Endothelial cell of umbilical vein (primary cell): ENCODE measurements around the gene CCN2. TPM values are rescaled to one million over a fixed set of nuclear protein-coding genes. Genes with fewer than 3 reads are reported as not detected.

Experiments
- BruUV-seq: library from RNA; stranded (reverse); fragments of 400-500 nt; replicated peaks from 2 replicates; lab custom pipeline; 2021; lab: Mats Ljungman, UMichigan
- CTCF ChIA-PET: fragments of 300-600, 350-600 bp; sonication (Branson Sonifier 250); formaldehyde crosslinking; loops from one replicate; lab custom pipeline; 2021; ENCODE audit warnings: antibody characterized with exemption, inconsistent platforms; lab: Charles Lee
- POLR2A ChIA-PET: fragments of 300-600, 350-600 bp; sonication (Branson Sonifier 250); formaldehyde crosslinking; loops from one replicate; lab custom pipeline; 2021; ENCODE audit warnings: antibody characterized with exemption, inconsistent platforms; lab: Charles Lee
- DNase-seq: peaks from one replicate; pipeline ENCODE4 v3.0.0-alpha.2; 2011; ENCODE audit warnings: low read depth, low spot score
- FAIRE-seq: peaks from 2 replicates; lab custom pipeline; 2011; peaks lifted over from hg19 to GRCh38; lab: Jason Lieb, UNC
- H2AFZ ChIP-seq: 2 replicates; pipeline ENCODE4 v1.6.0; 2012; ENCODE audit warnings: low read depth, low read length, control low read depth, inconsistent platforms
- H3K27ac ChIP-seq: 2 replicates; pipeline ENCODE4 v1.5.1; 2011; ENCODE audit warnings: low read depth, mild to moderate bottlenecking, control low read depth, low read length, moderate library complexity; ENCODE audit not compliant: insufficient read depth
- H3K27me3 ChIP-seq, 2 experiments: 2 replicates each; pipeline versions ENCODE4 v1.6.0 to v1.6.1; 2011; ENCODE audit warnings: low read length in 2 of 2, mixed read lengths in 1 of 2; ENCODE audit not compliant: control insufficient read depth in 2 of 2, insufficient read depth in 2 of 2
- H3K36me3 ChIP-seq, 2 experiments: 2 replicates in 1 of 2; 3 replicates in 1 of 2; pipeline ENCODE4 v1.5.1; 2011; ENCODE audit warnings: low read length in 2 of 2, mild to moderate bottlenecking in 1 of 2, moderate library complexity in 1 of 2; ENCODE audit not compliant: control insufficient read depth in 2 of 2, insufficient read depth in 2 of 2; ENCODE audit errors: extremely low read depth in 1 of 2
- H3K4me1 ChIP-seq: 3 replicates; pipeline ENCODE4 v1.5.1; 2011; ENCODE audit warnings: mild to moderate bottlenecking, low read length; ENCODE audit not compliant: control insufficient read depth, insufficient read depth; ENCODE audit errors: extremely low read depth
- H3K4me2 ChIP-seq: 2 replicates; pipeline ENCODE4 v1.6.1; 2011; ENCODE audit warnings: low read length, control low read depth, mixed read lengths; ENCODE audit not compliant: insufficient read depth
- H3K4me3 ChIP-seq, 3 experiments: fragments of 200-600 bp in 1 of 3; sonication (generic), shearing (Covaris generic) in 1 of 3; replicated peaks in 1 of 3; 2 replicates each; pipeline ENCODE4 v1.5.1; 2011 to 2016; ENCODE audit warnings: control low read depth in 3 of 3, low read length in 3 of 3, mild to moderate bottlenecking in 2 of 3, inconsistent platforms in 1 of 3, low read depth in 1 of 3, moderate library complexity in 1 of 3; ENCODE audit not compliant: insufficient read depth in 1 of 3
- H3K79me2 ChIP-seq: 2 replicates; pipeline ENCODE4 v1.6.0; 2012; ENCODE audit warnings: low read length, inconsistent platforms; ENCODE audit not compliant: control insufficient read depth, insufficient read depth
- H3K9ac ChIP-seq: replicated peaks from 2 replicates; pipeline ENCODE3; 2011; ENCODE audit warnings: low read length, control low read depth; ENCODE audit not compliant: insufficient read depth; ENCODE audit errors: extremely low read depth
- H3K9me1 ChIP-seq: replicated peaks from 3 replicates; pipeline ENCODE4 v1.6.0; 2011; ENCODE audit warnings: mild to moderate bottlenecking, low read length; ENCODE audit not compliant: control insufficient read depth, insufficient read depth; ENCODE audit errors: extremely low read depth
- H3K9me3 ChIP-seq: replicated peaks from 2 replicates; pipeline ENCODE4 v1.5.1; 2012; ENCODE audit warnings: low read length, inconsistent platforms; ENCODE audit not compliant: control insufficient read depth, insufficient read depth
- H4K20me1 ChIP-seq: replicated peaks from 2 replicates; pipeline ENCODE3; 2011; ENCODE audit warnings: mild to moderate bottlenecking, low read length; ENCODE audit not compliant: control insufficient read depth, insufficient read depth; ENCODE audit errors: extremely low read depth
- EZH2 ChIP-seq: IDR thresholded peaks from 2 replicates; pipeline ENCODE4 v1.6.1; 2012; ENCODE audit warnings: borderline replicate concordance, low read depth, mild to moderate bottlenecking, moderate library complexity, low read length, inconsistent platforms; ENCODE audit not compliant: severe bottlenecking
- FOS ChIP-seq: IDR thresholded peaks from 2 replicates; pipeline ENCODE4 v1.6.1; 2011; ENCODE audit warnings: mild to moderate bottlenecking, low read length, moderate library complexity, borderline replicate concordance; ENCODE audit not compliant: insufficient read depth
- GATA2 ChIP-seq: IDR thresholded peaks from 2 replicates; pipeline ENCODE4 v1.7.0; 2011; ENCODE audit warnings: low read depth, mild to moderate bottlenecking, moderate library complexity, mixed read lengths, low read length; ENCODE audit not compliant: insufficient read length, insufficient read depth
- JUN ChIP-seq: IDR thresholded peaks from 2 replicates; pipeline ENCODE4 v1.6.1; 2011; ENCODE audit warnings: borderline replicate concordance, low read depth; ENCODE audit not compliant: insufficient read length, insufficient read depth
- MYC ChIP-seq: IDR thresholded peaks from one replicate; pipeline ENCODE4 v1.6.1; 2011; ENCODE audit warnings: mild to moderate bottlenecking, low read depth, low read length
- POLR2A ChIP-seq: IDR thresholded peaks from 2 replicates; pipeline ENCODE4 v1.6.1; 2012; ENCODE audit warnings: low read depth, mild to moderate bottlenecking, control low read depth, low read length
- POLR2AphosphoS5 ChIP-seq: IDR thresholded peaks from 2 replicates; pipeline ENCODE4 v1.6.1; 2012; ENCODE audit warnings: low read depth, mild to moderate bottlenecking, control low read depth, low read length, moderate library complexity; ENCODE audit not compliant: insufficient read depth
- dilution Hi-C: fragments of 300-500 bp; cut with MboI; formaldehyde crosslinking; loops from one replicate; pipeline ENCODE4 v1.15.0; 2019; ENCODE audit warnings: low sequenced_read_pairs; ENCODE audit not compliant: extremely low pct_ligation_motif_present
- intact Hi-C: fragments of 100-400 bp; cut with micrococcal nuclease; formaldehyde crosslinking; loops from one replicate; pipeline ENCODE4 v1.10.0; 2022
- polyA plus RNA-seq, 4 experiments: library from polyadenylated mRNA; depleted of rRNA in 3 of 4; stranded (reverse) in 3 of 4; unstranded in 1 of 4; fragments of >200 nt; gene quantifications; 2 replicates each; pipeline versions ENCODE4 v1.2.1 to v1.2.3, GENCODE V29; 2011 to 2012; ENCODE audit warnings: missing spikeins in 1 of 4
- total RNA-seq: library from RNA; stranded (reverse); gene quantifications from 2 replicates; pipeline ENCODE4 v1.2.3, GENCODE V29; 2021
- TF ChIP-seq, protein P1 (sequence below), 2 donors: IDR thresholded peaks; 1 replicate in 1 of 2; 2 replicates in 1 of 2; pipeline ENCODE4 v1.5.1; 2011; ENCODE audit warnings: low read length in 2 of 2, mild to moderate bottlenecking in 2 of 2, moderate library complexity in 2 of 2, control low read depth in 1 of 2, inconsistent platforms in 1 of 2, low read depth in 1 of 2; ENCODE audit not compliant: insufficient read depth in 1 of 2; ENCODE audit errors: extremely low read depth in 1 of 2
- TF ChIP-seq, protein P2 (sequence below): IDR thresholded peaks from 2 replicates; pipeline ENCODE4 v1.6.1; 2011; ENCODE audit not compliant: insufficient read depth, insufficient read length

The CCN2 gene
- total and polyA plus RNA-seq, 2 donors (not counting 3 experiments of a cell fraction or from before 2014, with no cell fraction given) = 1,926 to 2,488 TPM

DNA sequence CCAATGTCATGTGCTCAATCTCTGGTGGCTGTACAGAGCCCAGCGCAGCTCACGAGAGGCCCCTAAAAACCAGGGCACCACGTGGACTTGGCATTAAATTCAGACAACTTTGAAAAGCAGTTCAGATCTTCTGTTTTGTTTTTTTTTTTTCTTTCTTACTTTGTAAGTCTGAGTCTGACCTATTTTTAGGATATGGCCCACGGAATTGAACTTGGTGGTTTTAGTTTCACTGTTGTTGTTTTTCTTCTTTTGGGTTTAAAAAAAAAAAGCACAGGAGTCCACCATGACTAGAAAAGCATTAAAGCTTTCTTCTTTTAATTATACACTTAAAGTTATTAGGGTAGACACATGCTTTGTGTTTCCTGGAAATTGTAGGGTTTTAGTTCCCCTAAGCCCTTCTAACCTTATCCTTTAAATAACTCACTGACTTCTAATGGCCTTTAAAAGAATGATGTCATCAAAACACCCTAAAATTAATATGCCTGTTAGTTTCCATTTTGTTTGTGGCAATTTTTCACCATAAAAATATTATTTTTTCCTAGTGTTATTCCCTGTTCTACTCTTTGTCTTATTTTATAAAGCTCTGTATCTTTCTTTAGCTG is 48.5 kb upstream of the CCN2 start:
- Histone ChIP-seq H3K27me3 (no peaks in the 10 kb centered on the region), H3K9me1 (no peaks in the 10 kb centered on the region), H3K4me1 (peaks cover 11% of the 10 kb centered on the region), H3K4me3 (no peak overlapping the region), H3K36me3 (no peaks in the 10 kb centered on the region), H3K9me3 (peaks cover 3% of the 10 kb centered on the region), H3K79me2 (no peaks in the 10 kb centered on the region), H3K9ac (no peak overlapping the region), H3K27ac (no peak overlapping the region), H4K20me1 (no peaks in the 10 kb centered on the region), H3K4me2 (no peak overlapping the region), H2AFZ (no peak overlapping the region)
- TF ChIP-seq, protein P1, sequence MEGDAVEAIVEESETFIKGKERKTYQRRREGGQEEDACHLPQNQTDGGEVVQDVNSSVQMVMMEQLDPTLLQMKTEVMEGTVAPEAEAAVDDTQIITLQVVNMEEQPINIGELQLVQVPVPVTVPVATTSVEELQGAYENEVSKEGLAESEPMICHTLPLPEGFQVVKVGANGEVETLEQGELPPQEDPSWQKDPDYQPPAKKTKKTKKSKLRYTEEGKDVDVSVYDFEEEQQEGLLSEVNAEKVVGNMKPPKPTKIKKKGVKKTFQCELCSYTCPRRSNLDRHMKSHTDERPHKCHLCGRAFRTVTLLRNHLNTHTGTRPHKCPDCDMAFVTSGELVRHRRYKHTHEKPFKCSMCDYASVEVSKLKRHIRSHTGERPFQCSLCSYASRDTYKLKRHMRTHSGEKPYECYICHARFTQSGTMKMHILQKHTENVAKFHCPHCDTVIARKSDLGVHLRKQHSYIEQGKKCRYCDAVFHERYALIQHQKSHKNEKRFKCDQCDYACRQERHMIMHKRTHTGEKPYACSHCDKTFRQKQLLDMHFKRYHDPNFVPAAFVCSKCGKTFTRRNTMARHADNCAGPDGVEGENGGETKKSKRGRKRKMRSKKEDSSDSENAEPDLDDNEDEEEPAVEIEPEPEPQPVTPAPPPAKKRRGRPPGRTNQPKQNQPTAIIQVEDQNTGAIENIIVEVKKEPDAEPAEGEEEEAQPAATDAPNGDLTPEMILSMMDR (IDR thresholded peaks at IDR 0.05; ENCODE audit: extremely low read depth in 1 of 2, insufficient read depth in 1 of 2, low read depth in 1 of 2, low read length in 2 of 2) = no peak
- peak; percentile 9 for TF ChIP-seq JUN
- no peak for FAIRE-seq
- ChIA-PET CTCF (interaction anchor here (0.8 kb wide), 1 partner anchor 75 kb away, joined by 3 read pairs; no protein-coding TSS in a partner anchor), POLR2A (no interaction called here)
- DNase-seq = no peak
- BruUV-seq = no TSS peak
- intact Hi-C loops = no loop called here
- dilution Hi-C loops = no loop called here

DNA sequence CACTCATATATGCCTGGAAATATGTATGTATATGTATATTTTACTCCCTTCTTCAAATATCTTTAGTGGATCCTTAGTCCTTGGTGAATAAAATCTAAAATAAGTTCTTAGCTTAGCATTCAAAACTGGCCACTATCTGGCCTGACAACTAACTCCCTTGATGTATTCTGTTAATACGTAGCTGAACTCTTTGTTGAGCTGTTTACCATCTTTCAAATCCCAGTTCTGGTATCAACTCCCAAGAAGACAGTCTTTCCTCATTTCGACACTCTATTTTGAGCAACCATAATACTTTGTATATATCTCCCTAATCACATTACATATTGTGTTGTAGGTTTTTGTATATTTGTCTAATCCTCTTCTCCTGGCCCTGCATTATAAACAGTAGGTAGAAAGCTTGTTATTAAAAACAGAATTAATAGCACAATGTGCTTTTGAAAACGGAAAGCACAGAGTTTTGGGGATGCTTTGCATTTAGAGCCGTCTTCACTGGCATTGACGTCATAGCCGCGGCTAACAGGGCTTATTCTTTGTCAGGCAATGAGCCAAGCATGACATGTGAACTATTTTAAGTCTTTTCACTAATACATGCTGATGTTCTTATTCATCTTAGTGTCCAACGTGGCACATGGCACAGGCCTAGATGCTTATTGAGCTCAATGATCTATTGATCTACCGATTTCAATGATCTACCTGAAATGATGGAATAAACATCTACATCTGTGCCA is 47.2 kb upstream of the CCN2 start:
- dilution Hi-C loops = no loop called here
- H3K9me1 ChIP-seq = no peaks in the 10 kb centered on the region
- H3K9me3 ChIP-seq = no peaks in the 10 kb centered on the region
- peaks cover 11% of the 10 kb centered on the region for H3K4me1 ChIP-seq
- intact Hi-C loops = no loop called here
- FAIRE-seq (no peak), DNase-seq (no peak)
- H4K20me1 ChIP-seq = no peaks in the 10 kb centered on the region
- no peak overlapping the region for H3K4me2 ChIP-seq
- no TSS peak for BruUV-seq
- no peak overlapping the region for H2AFZ ChIP-seq
- no peaks in the 10 kb centered on the region for H3K27me3 ChIP-seq
- H3K9ac ChIP-seq = no peak overlapping the region
- H3K27ac ChIP-seq = no peak overlapping the region
- no peaks in the 10 kb centered on the region for H3K36me3 ChIP-seq
- TF ChIP-seq JUN = no peak
- TF ChIP-seq MYC = no peak
- TF ChIP-seq EZH2 = no peak
- TF ChIP-seq, protein P2, sequence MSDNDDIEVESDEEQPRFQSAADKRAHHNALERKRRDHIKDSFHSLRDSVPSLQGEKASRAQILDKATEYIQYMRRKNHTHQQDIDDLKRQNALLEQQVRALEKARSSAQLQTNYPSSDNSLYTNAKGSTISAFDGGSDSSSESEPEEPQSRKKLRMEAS = no peak
- TF ChIP-seq POLR2AphosphoS5 = no peak
- TF ChIP-seq, protein P1 (IDR thresholded peaks at IDR 0.05; ENCODE audit: extremely low read depth in 1 of 2, insufficient read depth in 1 of 2, low read depth in 1 of 2, low read length in 2 of 2) = no peak
- TF ChIP-seq POLR2A = no peak
- no peak for TF ChIP-seq GATA2
- TF ChIP-seq FOS = no peak
- H3K4me3 ChIP-seq = no peak overlapping the region
- H3K79me2 ChIP-seq = no peaks in the 10 kb centered on the region
- CTCF ChIA-PET = interaction anchor here (1.2 kb wide), 1 partner anchor 220 kb away, joined by 3 read pairs; no protein-coding TSS in a partner anchor
- POLR2A ChIA-PET = interaction anchor here (1.5 kb wide), 1 partner anchor 135 kb away, joined by 3 read pairs; no protein-coding TSS in a partner anchor
